Tibial artery (tissue), 4 donors: ENCODE measurements around the gene FOXK1.

Source experiments
- DNase-seq, 2 donors: peaks; one replicate each; pipeline ENCODE4 v3.0.0-alpha.2; 2019
- H3K27ac ChIP-seq, 2 donors: fragments of 200-600 bp; sonication (generic) in 1 of 2; 1 replicate in 1 of 2; 2 replicates in 1 of 2; pipeline ENCODE4 v1.5.1; 2018 to 2019; ENCODE audit warnings: mild to moderate bottlenecking in 1 of 2
- H3K27me3 ChIP-seq, 2 donors: fragments of 200-600 bp; sonication (generic) in 1 of 2; one replicate each; pipeline versions ENCODE4 v1.5.1 to v1.6.0; 2016 to 2019
- H3K36me3 ChIP-seq, 3 donors: fragments of 200-600 bp; sonication (generic) in 2 of 3; one replicate each; pipeline ENCODE4 v1.5.1; 2016 to 2019; ENCODE audit warnings: mild to moderate bottlenecking in 2 of 3
- H3K4me1 ChIP-seq, 4 donors: fragments of 200-600 bp; sonication (generic) in 2 of 4; 1 replicate in 3 of 4; 2 replicates in 1 of 4; pipeline ENCODE4 v1.5.1; 2016 to 2019
- H3K4me3 ChIP-seq, 2 donors: fragments of 200-600 bp; sonication (generic) in 1 of 2; 1 replicate in 1 of 2; 2 replicates in 1 of 2; pipeline ENCODE4 v1.5.1; 2018 to 2019; ENCODE audit warnings: mild to moderate bottlenecking in 2 of 2
- H3K9me3 ChIP-seq, 3 donors: fragments of 200-600 bp; sonication (generic) in 1 of 3; one replicate each; pipeline ENCODE4 v1.5.1; 2016 to 2019
- CTCF ChIP-seq, 2 experiments: fragments of 200-600 bp in 1 of 2; fragments of 450-650 bp in 1 of 2; IDR thresholded peaks; one replicate each; pipeline ENCODE4 v1.5.1; 2017 to 2019; ENCODE audit warnings: antibody characterized with exemption in 2 of 2, mild to moderate bottlenecking in 1 of 2, moderate library complexity in 1 of 2
- intact Hi-C: fragments of 100-400 bp; cut with DNase I; formaldehyde crosslinking; loops from one replicate; pipeline ENCODE4 v1.15.0; 2023; ENCODE audit warnings: low total_unique reads

The FOXK1 gene

GRCh38 chr7:4783762-4784351 lies 101.8 kb downstream of the FOXK1 start:
- H3K36me3 ChIP-seq = peaks cover 76 to 83% (median 82%) of the 10 kb centered on the region in 3 donors
- TF ChIP-seq CTCF (IDR thresholded peaks at IDR 0.05) = no peak
- H3K27me3 ChIP-seq = no peaks in the 10 kb centered on the region
- no peaks in the 10 kb centered on the region for H3K9me3 ChIP-seq
- DNase-seq = no peak
- no peak overlapping the region for H3K4me3 ChIP-seq
- no peak overlapping the region for H3K27ac ChIP-seq
- intact Hi-C loops = no loop called here
- H3K4me1 ChIP-seq = no peaks in the 10 kb centered on the region

- Histone ChIP-seq H3K4me1 (no peaks in the 10 kb centered on the region), H3K36me3 (peaks cover 80 to 91% (median 91%) of the 10 kb centered on the region in 3 donors), H3K9me3 (no peaks in the 10 kb centered on the region), H3K27ac (no peak overlapping the region), H3K27me3 (no peaks in the 10 kb centered on the region), H3K4me3 (no peak overlapping the region)
- DNase-seq = no peak
- intact Hi-C loops = no loop called here
- no peak for TF ChIP-seq CTCF (IDR thresholded peaks at IDR 0.05)
These were observed 102.7 kb downstream of the FOXK1 start for GRCh38 chr7:4784799-4785198.

GRCh38 chr7:4785371-4785770 lies 103.3 kb downstream of the FOXK1 start:
- H3K27me3 ChIP-seq = no peaks in the 10 kb centered on the region
- H3K27ac ChIP-seq = no peak overlapping the region
- no peak for TF ChIP-seq CTCF (IDR thresholded peaks at IDR 0.05)
- H3K36me3 ChIP-seq = peaks cover 84 to 97% (median 96%) of the 10 kb centered on the region in 3 donors
- H3K9me3 ChIP-seq = no peaks in the 10 kb centered on the region
- no peaks in the 10 kb centered on the region for H3K4me1 ChIP-seq
- no peak overlapping the region for H3K4me3 ChIP-seq
- intact Hi-C loops = no loop called here
- no peak for DNase-seq

- H3K27ac ChIP-seq = no peak overlapping the region
- no peaks in the 10 kb centered on the region for H3K9me3 ChIP-seq
- intact Hi-C loops = no loop called here
- no peaks in the 10 kb centered on the region for H3K4me1 ChIP-seq
- H3K27me3 ChIP-seq = no peaks in the 10 kb centered on the region
- H3K36me3 ChIP-seq = peaks cover 89 to 100% (median 97%) of the 10 kb centered on the region in 3 donors
- DNase-seq = no peak
- no peak for TF ChIP-seq CTCF (IDR thresholded peaks at IDR 0.05)
- no peak overlapping the region for H3K4me3 ChIP-seq
These were observed 103.9 kb downstream of the FOXK1 start for GRCh38 chr7:4786015-4786414.

GRCh38 chr7:4787541-4787940 lies 105.4 kb downstream of the FOXK1 start:
- Histone ChIP-seq H3K4me1 (peaks cover 0 to 3% (median 1%) of the 10 kb centered on the region in 4 donors), H3K36me3 (peaks cover 79 to 97% (median 94%) of the 10 kb centered on the region in 3 donors), H3K27ac (no peak overlapping the region), H3K27me3 (no peaks in the 10 kb centered on the region), H3K9me3 (no peaks in the 10 kb centered on the region), H3K4me3 (no peak overlapping the region)
- TF ChIP-seq CTCF (IDR thresholded peaks at IDR 0.05) = no peak
- no peak for DNase-seq
- intact Hi-C loops = no loop called here
